HG03196 (cell line): ENCODE measurements around the gene HIVEP1.
A peak's percentile ranks its signal among the peaks of the same experiment; 100 is the strongest.

Source experiments
- ATAC-seq: cut with Tn5 transposase; IDR thresholded peaks from one replicate; pipeline ENCODE4 v1.9.1; 2021; ENCODE audit not compliant: unreplicated experiment

Gene HIVEP1

GRCh38 chr6:11992086-11992485, 20.0 kb upstream of the HIVEP1 start:
- no peak for ATAC-seq

- ATAC-seq, result no peak
Measured at GRCh38 chr6:11994875-11995461, 17.1 kb upstream of the HIVEP1 start.

- no peak for ATAC-seq
Measured at GRCh38 chr6:11996751-11997150, 15.4 kb upstream of the HIVEP1 start.

- no peak for ATAC-seq
Measured at GRCh38 chr6:11999246-11999645, 12.9 kb upstream of the HIVEP1 start.

GRCh38 chr6:12000174-12000573, 11.9 kb upstream of the HIVEP1 start:
- no peak for ATAC-seq

- ATAC-seq, result no peak
Measured at GRCh38 chr6:12001004-12001705, 11.0 kb upstream of the HIVEP1 start.

- ATAC-seq, result no peak
Measured at GRCh38 chr6:12001706-12002435, 10.2 kb upstream of the HIVEP1 start.

GRCh38 chr6:12007473-12007872, 4.6 kb upstream of the HIVEP1 start:
- no peak for ATAC-seq

GRCh38 chr6:12007887-12008286, 4.2 kb upstream of the HIVEP1 start:
- no peak for ATAC-seq

- ATAC-seq, result peak; percentile 23
Measured at GRCh38 chr6:12008366-12009179, 3.5 kb upstream of the HIVEP1 start.

- ATAC-seq, result no peak
Measured at GRCh38 chr6:12009180-12009685, 2.9 kb upstream of the HIVEP1 start.

- ATAC-seq, result no peak
Measured at GRCh38 chr6:12009876-12010634, 2.1 kb upstream of the HIVEP1 start.

GRCh38 chr6:12010635-12011275, 1.4 kb upstream of the HIVEP1 start:
- peak; percentile 36 for ATAC-seq

GRCh38 chr6:12011276-12012037, 655 bp upstream of the HIVEP1 start:
- ATAC-seq, result peak; percentile 54

- peak; percentile 0 for ATAC-seq
Measured at GRCh38 chr6:12012558-12013306, 620 bp downstream of the HIVEP1 start.

- no peak for ATAC-seq
Measured at GRCh38 chr6:12013307-12013719, 1.2 kb downstream of the HIVEP1 start.

- no peak for ATAC-seq
Measured at GRCh38 chr6:12014027-12014872, 2.1 kb downstream of the HIVEP1 start.

GRCh38 chr6:12014873-12015149, 2.7 kb downstream of the HIVEP1 start:
- ATAC-seq, result no peak
